GM21528 (cell line): ENCODE measurements around the gene GAS6.
"Not testable (repeated sequence)": the region's sequence is repeated elsewhere in the genome, so short reads cannot be mapped to it uniquely, and the experiment has no call there.

Experiments used
- ATAC-seq: cut with Tn5 transposase; IDR thresholded peaks from one replicate; pipeline ENCODE4 v1.9.1; 2021; ENCODE audit warnings: mild to moderate bottlenecking, moderate library complexity; ENCODE audit not compliant: unreplicated experiment, low FRiP score

Gene GAS6

DNA sequence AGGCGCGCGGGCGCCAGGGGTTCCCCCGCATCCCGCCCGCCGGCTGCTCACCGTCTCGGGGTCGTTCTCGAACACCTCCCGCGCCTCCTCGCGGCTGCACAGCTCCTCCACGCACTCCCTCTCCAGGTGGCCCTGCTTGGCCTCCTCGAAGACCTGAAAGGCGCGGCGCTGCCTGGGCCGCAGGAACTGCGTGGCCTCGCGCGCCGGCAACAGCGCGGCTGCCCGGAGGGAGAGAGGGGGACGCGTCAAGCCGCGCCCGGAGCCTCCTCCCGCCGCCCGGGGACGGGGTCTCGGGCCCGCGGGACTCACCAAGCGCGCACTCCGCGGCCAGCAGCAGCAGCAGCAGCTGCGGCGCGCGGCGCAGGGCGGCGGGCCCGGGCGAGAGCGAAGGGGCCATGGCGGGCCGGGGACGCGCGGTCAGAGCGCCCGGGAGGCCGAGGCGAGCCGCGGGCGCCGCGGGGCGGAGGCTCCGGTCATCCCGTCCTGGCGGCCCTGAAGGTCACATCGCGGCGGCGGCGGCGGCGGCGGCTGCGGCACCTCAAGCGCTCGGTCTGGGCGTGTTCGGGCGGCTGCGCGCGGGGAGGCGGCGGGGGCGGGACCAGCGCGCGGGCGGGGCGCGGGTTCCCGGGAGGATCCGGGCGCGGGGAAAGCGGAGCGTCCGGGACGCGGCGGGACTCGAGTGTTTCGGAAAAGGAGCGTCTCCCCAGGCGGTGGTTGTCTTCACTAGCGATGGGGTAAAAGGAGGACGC is at the start of gene GAS6:
GAS6 (minus strand) TSS at position 553 of the 749 bp plus-strand sequence; CDS start at position 397, 156 bp downstream.
- no peak for ATAC-seq

DNA sequence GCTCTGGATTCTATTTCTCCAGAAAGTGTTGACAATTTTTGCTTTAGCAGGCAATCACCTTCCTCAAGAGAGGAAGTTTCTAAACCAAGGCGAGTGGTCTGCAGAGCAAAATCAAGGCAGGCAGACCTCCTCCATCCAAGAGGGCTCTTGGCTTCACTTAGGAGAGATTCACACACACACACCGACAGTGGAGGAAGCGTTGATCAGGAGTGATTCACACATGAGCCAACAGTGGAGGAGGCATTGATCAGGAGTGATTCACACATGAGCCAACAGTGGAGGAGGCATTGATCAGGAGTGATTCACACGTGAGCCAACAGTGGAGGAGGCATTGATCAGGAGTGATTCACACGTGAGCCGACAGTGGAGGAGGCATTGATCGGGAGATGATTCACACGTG is 49.5 kb upstream of the GAS6 start:
- not testable (repeated sequence) for ATAC-seq

- ATAC-seq: no peak
Measured at GRCh38 chr13:113912596-113912995, 48.7 kb upstream of the GAS6 start.

DNA sequence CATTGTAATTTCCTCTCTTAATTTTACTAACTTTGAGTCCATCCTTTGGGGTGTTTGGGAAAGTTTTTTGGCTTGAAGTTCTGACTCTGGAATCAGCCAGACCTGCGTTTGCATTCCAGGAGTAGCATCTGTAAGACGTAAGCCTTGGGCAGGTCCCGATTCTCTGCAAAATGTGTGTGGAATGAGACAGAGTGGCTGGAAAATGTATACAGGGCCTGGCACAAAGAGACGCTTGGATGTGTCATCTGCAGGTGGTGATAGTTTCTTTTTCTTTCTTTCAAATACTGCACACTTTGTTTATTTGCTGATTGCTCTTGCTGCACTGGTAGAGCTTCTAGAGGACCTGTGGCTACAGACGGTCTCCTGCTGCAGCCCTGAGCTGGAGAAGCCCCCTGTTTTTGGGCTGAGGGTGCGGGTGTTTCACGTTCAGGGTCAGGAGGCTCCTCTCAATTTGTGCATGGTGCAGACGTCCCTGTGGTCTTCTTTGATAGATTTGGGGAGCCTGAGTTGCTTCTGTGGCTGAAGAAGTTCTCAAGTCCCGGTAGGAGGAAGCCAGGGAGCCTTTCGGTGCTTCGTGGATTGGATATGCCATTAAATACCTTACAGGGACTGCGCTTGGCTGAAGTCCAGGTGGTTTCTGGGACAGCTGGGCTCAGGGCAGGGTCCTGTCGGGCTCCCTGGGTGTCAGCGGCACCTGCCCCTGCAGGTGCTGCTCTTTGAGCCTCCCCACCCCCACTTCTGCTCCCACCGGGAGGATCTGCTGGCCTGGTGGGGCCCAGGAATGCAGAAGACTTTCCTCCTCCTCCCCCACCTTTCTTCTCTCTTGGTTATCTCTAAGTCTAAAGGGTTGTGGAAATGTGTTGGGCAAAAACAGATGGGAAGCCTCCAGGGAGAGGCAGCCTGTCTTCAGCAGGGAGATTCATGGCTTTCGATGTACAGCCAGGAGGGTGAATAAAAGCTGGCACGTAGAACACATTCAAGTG is 44.0 kb upstream of the GAS6 start:
- no peak for ATAC-seq

GRCh38 chr13:113906571-113906970 is 42.7 kb upstream of the GAS6 start:
- no peak for ATAC-seq

DNA sequence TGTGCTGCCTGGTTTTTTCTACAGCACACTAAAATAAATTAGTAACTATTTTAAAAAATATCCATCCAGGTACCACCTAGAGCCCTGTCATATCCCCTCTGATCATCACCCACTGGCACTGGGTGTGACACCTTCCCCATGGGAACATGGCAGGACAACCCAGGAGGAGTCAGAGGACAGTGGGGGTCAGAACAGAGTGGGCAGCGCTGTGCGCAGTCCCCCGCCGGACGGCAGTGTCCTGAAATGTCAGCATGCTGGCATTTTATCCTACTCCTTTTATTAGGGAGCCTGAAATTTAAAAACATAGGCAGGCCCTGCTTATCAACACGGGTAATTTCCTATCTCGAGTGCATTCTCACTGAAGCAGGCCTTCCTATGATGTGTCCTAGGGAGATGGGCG is 42.1 kb upstream of the GAS6 start:
- ATAC-seq: no peak

DNA sequence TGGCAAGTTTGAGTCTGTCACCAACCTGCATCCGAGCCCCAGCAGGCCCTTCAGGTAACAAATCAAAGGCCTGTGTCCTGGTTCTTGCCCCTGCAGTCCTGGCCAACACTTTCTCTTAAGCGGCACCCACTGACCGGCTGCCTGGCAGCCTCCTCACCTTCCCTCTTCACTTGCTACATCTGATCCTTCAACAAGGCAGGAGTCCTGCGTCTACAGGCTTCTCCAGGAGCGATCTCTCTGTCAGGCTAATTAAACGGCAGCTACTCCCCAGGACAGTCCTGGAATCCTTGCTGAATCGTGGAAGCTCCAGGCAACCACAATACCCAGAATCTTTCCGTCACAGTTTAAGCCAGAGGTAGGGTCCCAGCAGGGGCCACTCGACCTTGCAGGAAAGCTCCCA is 41.1 kb upstream of the GAS6 start:
- no peak for ATAC-seq

GRCh38 chr13:113904411-113904810 is 40.5 kb upstream of the GAS6 start:
- ATAC-seq: no peak

DNA sequence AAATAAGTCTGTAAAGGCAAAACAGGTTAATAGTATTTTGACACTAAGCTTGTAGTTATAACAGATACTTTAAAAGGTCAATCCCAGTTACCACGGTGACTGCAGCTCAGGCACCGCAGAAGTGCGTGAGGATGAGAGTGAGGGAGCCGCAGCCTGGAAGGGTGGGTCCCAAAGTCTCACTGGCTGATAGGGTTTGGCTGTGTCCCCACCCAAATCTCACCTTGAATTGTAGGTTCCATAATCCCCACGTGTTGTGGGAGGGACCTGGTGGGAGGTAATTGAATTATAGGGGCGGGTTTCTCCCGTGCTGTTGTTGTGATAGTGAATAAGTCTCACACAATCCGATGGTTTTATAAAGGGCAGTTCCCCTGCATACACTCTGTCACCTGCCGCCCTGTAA is 40.0 kb upstream of the GAS6 start:
- no peak for ATAC-seq

- no peak for ATAC-seq
Measured at GRCh38 chr13:113902986-113903775, 39.3 kb upstream of the GAS6 start.

GRCh38 chr13:113902481-113902880 is 38.6 kb upstream of the GAS6 start:
- no peak for ATAC-seq

DNA sequence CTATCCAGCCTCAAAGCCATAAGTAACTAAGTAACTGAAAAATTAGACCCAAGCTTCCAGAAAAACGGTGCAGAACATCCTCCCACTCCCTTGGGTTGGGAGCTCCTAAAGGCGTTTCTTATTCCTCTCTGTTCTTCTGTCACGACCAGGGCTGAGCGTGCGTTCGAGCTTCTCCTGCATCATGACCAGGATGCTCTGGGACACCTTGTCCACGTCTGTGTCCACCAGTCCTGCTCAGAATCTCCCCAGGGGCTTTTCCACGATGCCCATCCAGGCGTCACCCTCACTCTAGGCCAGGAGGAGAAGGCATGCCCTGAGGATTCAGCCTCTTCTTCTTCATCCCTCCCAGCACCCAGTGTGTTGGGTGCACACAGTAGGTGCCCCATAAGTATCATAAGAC is 37.8 kb upstream of the GAS6 start:
- ATAC-seq: no peak

GRCh38 chr13:113901231-113901630 is 37.4 kb upstream of the GAS6 start:
- ATAC-seq: no peak

- ATAC-seq: no peak
Measured at GRCh38 chr13:113900646-113901045, 36.8 kb upstream of the GAS6 start.

GRCh38 chr13:113898391-113898790 is 34.5 kb upstream of the GAS6 start:
- ATAC-seq: no peak

DNA sequence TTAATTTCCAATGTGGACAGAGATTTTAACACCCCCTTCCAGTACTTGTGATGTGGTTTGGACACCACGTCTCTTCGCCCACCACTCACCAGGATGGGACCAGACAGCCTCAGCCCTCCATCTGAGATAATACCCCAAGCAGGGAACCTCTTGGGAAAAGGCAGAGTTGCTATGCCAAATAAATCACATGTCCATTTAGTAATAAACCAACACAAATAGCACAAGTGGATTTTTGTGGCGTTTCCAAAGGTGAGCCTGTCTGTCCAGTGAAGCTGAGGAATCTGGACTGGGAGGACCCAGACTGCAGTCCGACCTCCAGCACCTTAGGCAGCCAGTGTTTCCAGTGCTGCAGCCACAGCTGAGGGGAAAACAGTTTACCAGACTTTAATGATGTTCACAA is 34.1 kb upstream of the GAS6 start:
- ATAC-seq: no peak

GRCh38 chr13:113897161-113897560 is 33.3 kb upstream of the GAS6 start:
- ATAC-seq: no peak

- ATAC-seq: no peak
Measured at GRCh38 chr13:113895436-113895835, 31.6 kb upstream of the GAS6 start.

- no peak for ATAC-seq
Measured at GRCh38 chr13:113890774-113891480, 27.1 kb upstream of the GAS6 start.

GRCh38 chr13:113889467-113889866 is 25.6 kb upstream of the GAS6 start:
- ATAC-seq: no peak
